Nephron (organoid): ENCODE measurements around the gene VSIG10.

Source experiments
- H3K27ac Mint-ChIP-seq, 3 experiments: 2 replicates each; pipeline ENCODE4 v1.8.0; 2020; ENCODE audit warnings: mixed read lengths in 3 of 3, mild to moderate bottlenecking in 2 of 3, moderate library complexity in 1 of 3
- H3K27me3 Mint-ChIP-seq: 2 replicates; pipeline ENCODE4 v1.8.0; 2021; ENCODE audit warnings: low read depth, mild to moderate bottlenecking, moderate library complexity, mixed read lengths
- H3K36me3 Mint-ChIP-seq: 2 replicates; pipeline ENCODE4 v1.8.0; 2020; ENCODE audit warnings: low read depth, mixed read lengths
- H3K4me1 Mint-ChIP-seq: 2 replicates; pipeline ENCODE4 v1.8.0; 2020; ENCODE audit warnings: mixed read lengths
- H3K4me3 Mint-ChIP-seq, 3 experiments: 2 replicates each; pipeline ENCODE4 v1.8.0; 2020; ENCODE audit warnings: mild to moderate bottlenecking in 3 of 3, mixed read lengths in 3 of 3, moderate library complexity in 2 of 3
- H3K9me3 Mint-ChIP-seq: 2 replicates; pipeline ENCODE4 v1.8.0; 2020; ENCODE audit warnings: mixed read lengths
- CTCF ChIP-seq, 3 experiments: fragments of 200-600 bp; sonication (generic); IDR thresholded peaks; one replicate each; pipeline ENCODE4 v1.5.0; 2021; ENCODE audit warnings: antibody characterized with exemption in 3 of 3; ENCODE audit not compliant: unreplicated experiment in 3 of 3

Gene VSIG10

GRCh38 chr12:118068445-118068844, 35.4 kb downstream of the VSIG10 start:
- Mint-ChIP-seq H3K9me3 (no peaks in the 10 kb centered on the region), H3K4me3 (no peak overlapping the region), H3K27ac (no peak overlapping the region), H3K36me3 (peaks cover 14% of the 10 kb centered on the region), H3K27me3 (peaks cover 7% of the 10 kb centered on the region), H3K4me1 (peaks cover 5% of the 10 kb centered on the region)
- TF ChIP-seq CTCF (IDR thresholded peaks at IDR 0.05; ENCODE audit: unreplicated experiment in 3 of 3) = no peak

- H3K4me1 Mint-ChIP-seq = peaks cover 13% of the 10 kb centered on the region
- peaks cover 9% of the 10 kb centered on the region for H3K36me3 Mint-ChIP-seq
- H3K27me3 Mint-ChIP-seq = peaks cover 7% of the 10 kb centered on the region
- no peak for TF ChIP-seq CTCF (IDR thresholded peaks at IDR 0.05; ENCODE audit: unreplicated experiment in 3 of 3)
- no peaks in the 10 kb centered on the region for H3K9me3 Mint-ChIP-seq
- no peak overlapping the region for H3K4me3 Mint-ChIP-seq
- no peak overlapping the region for H3K27ac Mint-ChIP-seq
Observed at GRCh38 chr12:118065380-118065779, 38.4 kb downstream of the VSIG10 start.

GRCh38 chr12:118064608-118065007, 39.2 kb downstream of the VSIG10 start:
- peaks cover 7% of the 10 kb centered on the region for H3K27me3 Mint-ChIP-seq
- TF ChIP-seq CTCF (IDR thresholded peaks at IDR 0.05; ENCODE audit: unreplicated experiment in 3 of 3) = peak; percentile 22 to 28 (median 27)
- no peaks in the 10 kb centered on the region for H3K9me3 Mint-ChIP-seq
- H3K4me3 Mint-ChIP-seq = peak overlapping the region; percentile 82 to 91 (median 83)
- peaks cover 9% of the 10 kb centered on the region for H3K36me3 Mint-ChIP-seq
- peak overlapping the region; percentile 15 to 71 (median 45) for H3K27ac Mint-ChIP-seq
- H3K4me1 Mint-ChIP-seq = peaks cover 21% of the 10 kb centered on the region

GRCh38 chr12:118063576-118064391, 40.0 kb downstream of the VSIG10 start:
- TF ChIP-seq CTCF (IDR thresholded peaks at IDR 0.05; ENCODE audit: unreplicated experiment in 3 of 3) = no peak
- H3K27ac Mint-ChIP-seq = peak overlapping the region; percentile 17 to 91 (median 88)
- H3K36me3 Mint-ChIP-seq = peaks cover 7% of the 10 kb centered on the region
- H3K9me3 Mint-ChIP-seq = no peaks in the 10 kb centered on the region
- peaks cover 4% of the 10 kb centered on the region for H3K27me3 Mint-ChIP-seq
- peaks cover 29% of the 10 kb centered on the region for H3K4me1 Mint-ChIP-seq
- H3K4me3 Mint-ChIP-seq = peak overlapping the region; percentile 82 to 91 (median 83)

- Mint-ChIP-seq H3K9me3 (no peaks in the 10 kb centered on the region), H3K27me3 (peaks cover 4% of the 10 kb centered on the region), H3K36me3 (no peaks in the 10 kb centered on the region), H3K4me3 (peak overlapping the region; percentile 90 to 95 (median 91)), H3K27ac (peak overlapping the region; percentile 89 to 98 (median 91)), H3K4me1 (peaks cover 30% of the 10 kb centered on the region)
- no peak for TF ChIP-seq CTCF (IDR thresholded peaks at IDR 0.05; ENCODE audit: unreplicated experiment in 3 of 3)
Observed at GRCh38 chr12:118061873-118062843, 41.7 kb downstream of the VSIG10 start.
